Ovary (tissue), 3 donors: ENCODE results near the gene PAPSS1.

ENCODE experiments used
- CTCF ChIP-seq, 3 donors: fragments of 450-650 bp in 2 of 3; fragments of 200-600 bp in 1 of 3; IDR thresholded peaks; one replicate each; pipeline versions ENCODE4 v1.5.1 to v1.8.0; 2016 to 2022; ENCODE audit warnings: antibody characterized with exemption in 3 of 3, mild to moderate bottlenecking in 1 of 3
- POLR2A ChIP-seq: fragments of 450-650 bp; IDR thresholded peaks from one replicate; pipeline ENCODE4 v1.6.1; 2017; ENCODE audit warnings: antibody characterized with exemption, mild to moderate bottlenecking, moderate library complexity
- donor health status: DM: no; HTN: no; CAD: no.

- TF ChIP-seq POLR2A (no peak), CTCF (IDR thresholded peaks at IDR 0.05) (no peak)
Measured at GRCh38 chr4:107708225-107708624, 11.8 kb downstream of the PAPSS1 start.
